Gastroesophageal sphincter (tissue), 3 donors: ENCODE results near the gene MICALL2.

Experiments used
- EP300 ChIP-seq: sonication (generic); formaldehyde crosslinking; IDR thresholded peaks from one replicate; pipeline ENCODE4 v1.6.1; 2017; ENCODE audit warnings: antibody characterized with exemption, mild to moderate bottlenecking
- POLR2A ChIP-seq, 2 donors: fragments of 450-650 bp; IDR thresholded peaks; one replicate each; pipeline ENCODE4 v1.6.1; 2017; ENCODE audit warnings: antibody characterized with exemption in 2 of 2, mild to moderate bottlenecking in 2 of 2, moderate library complexity in 1 of 2
- TF ChIP-seq, protein P1 (sequence below), 4 experiments: fragments of 200-600 bp in 2 of 4; fragments of 450-650 bp in 2 of 4; sonication (generic) in 1 of 4; IDR thresholded peaks; one replicate each; pipeline ENCODE4 v1.5.1; 2017 to 2019; ENCODE audit warnings: antibody characterized with exemption in 4 of 4, mild to moderate bottlenecking in 2 of 4, moderate library complexity in 2 of 4

DNA sequence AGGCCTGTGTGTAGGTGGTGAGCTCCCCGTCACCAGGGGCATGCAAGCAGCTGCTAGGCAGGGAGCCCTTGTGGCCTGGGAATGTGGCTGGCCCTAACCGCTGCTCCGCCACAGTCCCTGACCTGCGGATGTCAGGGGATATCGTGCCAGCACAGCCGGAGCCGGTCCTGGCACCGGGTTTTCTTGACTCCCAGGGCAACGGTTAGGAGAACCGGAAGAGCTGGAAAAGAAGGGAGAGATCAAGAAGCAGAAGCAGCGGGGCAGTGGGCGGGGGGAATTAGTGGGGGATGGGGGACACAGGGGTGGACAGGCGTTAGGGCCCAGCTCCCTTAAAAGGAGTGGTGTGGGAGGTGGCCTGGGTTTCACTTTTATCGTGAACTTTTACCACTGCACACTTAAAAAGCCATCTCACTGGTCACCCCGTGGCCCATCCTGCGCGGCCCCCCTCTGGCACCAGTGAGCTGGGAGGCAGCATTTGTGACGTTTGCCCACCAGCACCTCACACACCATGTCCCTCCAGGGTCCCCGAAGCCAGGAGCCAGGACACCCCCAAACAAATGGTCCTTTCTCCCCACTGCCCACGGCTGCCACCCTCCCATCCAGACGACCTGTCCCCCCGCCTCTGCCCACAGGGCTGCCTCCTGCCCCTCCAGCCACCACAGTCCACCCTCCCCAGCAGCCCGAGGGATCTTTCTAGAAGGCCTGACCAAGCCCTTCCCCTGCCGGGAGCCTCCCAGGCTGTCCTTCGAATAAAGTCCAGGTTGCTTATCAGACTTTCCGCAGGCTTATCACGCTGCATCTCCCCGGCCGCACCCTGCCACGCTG, 1.8 kb upstream of the MICALL2 start:
- TF ChIP-seq, protein P1, sequence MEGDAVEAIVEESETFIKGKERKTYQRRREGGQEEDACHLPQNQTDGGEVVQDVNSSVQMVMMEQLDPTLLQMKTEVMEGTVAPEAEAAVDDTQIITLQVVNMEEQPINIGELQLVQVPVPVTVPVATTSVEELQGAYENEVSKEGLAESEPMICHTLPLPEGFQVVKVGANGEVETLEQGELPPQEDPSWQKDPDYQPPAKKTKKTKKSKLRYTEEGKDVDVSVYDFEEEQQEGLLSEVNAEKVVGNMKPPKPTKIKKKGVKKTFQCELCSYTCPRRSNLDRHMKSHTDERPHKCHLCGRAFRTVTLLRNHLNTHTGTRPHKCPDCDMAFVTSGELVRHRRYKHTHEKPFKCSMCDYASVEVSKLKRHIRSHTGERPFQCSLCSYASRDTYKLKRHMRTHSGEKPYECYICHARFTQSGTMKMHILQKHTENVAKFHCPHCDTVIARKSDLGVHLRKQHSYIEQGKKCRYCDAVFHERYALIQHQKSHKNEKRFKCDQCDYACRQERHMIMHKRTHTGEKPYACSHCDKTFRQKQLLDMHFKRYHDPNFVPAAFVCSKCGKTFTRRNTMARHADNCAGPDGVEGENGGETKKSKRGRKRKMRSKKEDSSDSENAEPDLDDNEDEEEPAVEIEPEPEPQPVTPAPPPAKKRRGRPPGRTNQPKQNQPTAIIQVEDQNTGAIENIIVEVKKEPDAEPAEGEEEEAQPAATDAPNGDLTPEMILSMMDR (IDR thresholded peaks at IDR 0.05) = no peak
- TF ChIP-seq POLR2A (IDR thresholded peaks at IDR 0.05) = no peak
- no peak for TF ChIP-seq EP300
